IMR-90 (cell line): ENCODE data around the gene CYP1A2. TPM values are rescaled to one million over a fixed set of nuclear protein-coding genes. Genes with fewer than 3 reads are reported as not detected.

Source experiments
- ATAC-seq: fragments of 200-7000 bp; cut with Tn5 transposase; 2 replicates; pipeline ENCODE4 v1.9.1; 2020; ENCODE audit warnings: low read depth, mild to moderate bottlenecking, moderate library complexity
- BruUV-seq: library from RNA; stranded (reverse); fragments of 400-500 nt; replicated peaks from 2 replicates; lab custom pipeline; 2021; lab: Mats Ljungman, UMichigan
- CTCF ChIA-PET: fragments of 300-600 bp; formaldehyde crosslinking; extraction: SDS; loops from one replicate; lab custom pipeline; 2021; ENCODE audit warnings: antibody characterized with exemption; lab: Yijun Ruan, JAX
- POLR2A ChIA-PET: fragments of 300-600 bp; sonication (Branson Sonifier 250); formaldehyde crosslinking; loops from one replicate; lab custom pipeline; 2022; ENCODE audit warnings: antibody characterized with exemption; ENCODE audit not compliant: unreplicated experiment; lab: Charles Lee
- DNase-seq: peaks from one replicate; pipeline ENCODE4 v3.0.0; 2013
- H2AFZ ChIP-seq: replicated peaks from 2 replicates; pipeline ENCODE3; 2013; ENCODE audit warnings: low read length, mild to moderate bottlenecking; ENCODE audit not compliant: poor library complexity
- H2AK5ac ChIP-seq: 2 replicates; pipeline ENCODE4 v1.6.1; 2013; ENCODE audit warnings: low read depth, low read length, inconsistent platforms
- H2AK9ac ChIP-seq: replicated peaks from 2 replicates; pipeline ENCODE3; 2013; ENCODE audit warnings: mild to moderate bottlenecking, low read depth, low read length, moderate library complexity; ENCODE audit not compliant: poor library complexity
- H2BK120ac ChIP-seq: 2 replicates; pipeline ENCODE4 v1.6.1; 2013; ENCODE audit warnings: low read depth, low read length, inconsistent platforms
- H2BK15ac ChIP-seq: 3 replicates; pipeline ENCODE4 v1.6.1; 2013; ENCODE audit warnings: low read depth, low read length, inconsistent platforms
- H2BK20ac ChIP-seq: 2 replicates; pipeline ENCODE4 v1.6.1; 2013; ENCODE audit warnings: low read depth, mild to moderate bottlenecking, inconsistent platforms, low read length, moderate library complexity
- H2BK5ac ChIP-seq: 2 replicates; pipeline ENCODE4 v1.6.1; 2013; ENCODE audit warnings: mild to moderate bottlenecking, low read depth, low read length, inconsistent platforms; ENCODE audit not compliant: poor library complexity, severe bottlenecking
- H3K14ac ChIP-seq: replicated peaks from 2 replicates; pipeline ENCODE4 v1.6.1; 2013; ENCODE audit warnings: low read depth, low read length, inconsistent platforms
- H3K18ac ChIP-seq: 2 replicates; pipeline ENCODE4 v1.6.1; 2013; ENCODE audit warnings: low read depth, low read length, control low read depth
- H3K23ac ChIP-seq: 2 replicates; pipeline ENCODE4 v1.6.1; 2013; ENCODE audit warnings: low read depth, low read length, inconsistent platforms
- H3K27ac ChIP-seq: 2 replicates; pipeline ENCODE4 v1.5.1; 2013; ENCODE audit warnings: mild to moderate bottlenecking, control low read depth, low read length; ENCODE audit not compliant: insufficient read depth
- H3K27me3 ChIP-seq: 2 replicates; pipeline ENCODE4 v1.6.1; 2013; ENCODE audit warnings: low read length; ENCODE audit not compliant: control insufficient read depth, insufficient read depth
- H3K36me3 ChIP-seq: 2 replicates; pipeline ENCODE4 v1.6.1; 2013; ENCODE audit warnings: low read length, mixed read lengths; ENCODE audit not compliant: control insufficient read depth, insufficient read depth
- H3K4ac ChIP-seq: 2 replicates; pipeline ENCODE4 v1.6.1; 2013; ENCODE audit warnings: low read depth, low read length, inconsistent platforms
- H3K4me1 ChIP-seq: 2 replicates; pipeline ENCODE4 v1.6.1; 2013; ENCODE audit warnings: low read length, mixed read lengths; ENCODE audit not compliant: control insufficient read depth, insufficient read depth
- H3K4me2 ChIP-seq: 2 replicates; pipeline ENCODE4 v1.6.1; 2013; ENCODE audit warnings: low read depth, mild to moderate bottlenecking, control low read depth, low read length, moderate library complexity
- H3K4me3 ChIP-seq: 2 replicates; pipeline ENCODE4 v1.5.1; 2013; ENCODE audit warnings: low read depth, mild to moderate bottlenecking, control low read depth, low read length, moderate library complexity; ENCODE audit not compliant: insufficient read depth
- H3K56ac ChIP-seq: 2 replicates; pipeline ENCODE4 v1.6.1; 2013; ENCODE audit warnings: low read length, inconsistent platforms; ENCODE audit not compliant: insufficient read depth; ENCODE audit errors: extremely low read depth
- H3K79me1 ChIP-seq, 2 experiments: 2 replicates each; pipeline ENCODE4 v1.6.1; 2013; ENCODE audit warnings: low read length in 2 of 2, inconsistent platforms in 1 of 2, low read depth in 1 of 2
- H3K9ac ChIP-seq: 2 replicates; pipeline ENCODE4 v1.6.1; 2013; ENCODE audit warnings: low read depth, low read length, control low read depth
- H3K9me1 ChIP-seq: 2 replicates; pipeline ENCODE4 v1.6.1; 2013; ENCODE audit warnings: low read length, inconsistent platforms; ENCODE audit not compliant: insufficient read depth
- H3K9me3 ChIP-seq: 2 replicates; pipeline ENCODE4 v1.6.1; 2013; ENCODE audit warnings: low read length; ENCODE audit not compliant: control insufficient read depth, insufficient read depth
- H4K20me1 ChIP-seq: 2 replicates; pipeline ENCODE4 v1.6.1; 2013; ENCODE audit warnings: low read length, inconsistent platforms; ENCODE audit not compliant: insufficient read depth
- H4K5ac ChIP-seq: 2 replicates; pipeline ENCODE4 v1.6.1; 2013; ENCODE audit warnings: mild to moderate bottlenecking, low read depth, low read length, control low read depth
- H4K8ac ChIP-seq, 2 experiments: 2 replicates each; pipeline ENCODE4 v1.6.1; 2013; ENCODE audit warnings: low read depth in 2 of 2, low read length in 2 of 2, control low read depth in 1 of 2, inconsistent platforms in 1 of 2
- H4K91ac ChIP-seq: 2 replicates; pipeline ENCODE4 v1.6.1; 2013; ENCODE audit warnings: low read depth, low read length, inconsistent platforms; ENCODE audit not compliant: insufficient read depth
- CHD1 ChIP-seq: IDR thresholded peaks from 2 replicates; pipeline ENCODE4 v1.6.1; 2012; ENCODE audit warnings: low read depth, low read length, improper control_type of control experiment
- FOS ChIP-seq: fragments of 150-350 bp; IDR thresholded peaks from 2 replicates; pipeline ENCODE4 v1.6.1; 2016; ENCODE audit warnings: low read depth, low read length
- POLR2A ChIP-seq: IDR thresholded peaks from 2 replicates; pipeline ENCODE4 v1.6.1; 2012; ENCODE audit warnings: mild to moderate bottlenecking, low read depth, low read length
- WGBS, 2 experiments: methylation state at CpG; one replicate each; pipeline versions ENCODE4 v1.1.5 to v1.1.7; 2013; ENCODE audit warnings: missing lambda C conversion rate in 2 of 2; ENCODE audit not compliant: insufficient read length in 1 of 2; ENCODE audit errors: extremely low coverage in 2 of 2; 5-methylcytosine and 5-hydroxymethylcytosine counted together
- dilution Hi-C: fragments of 300-500 bp; cut with HindIII; formaldehyde crosslinking; loops from one replicate; pipeline ENCODE4 v1.14.3; 2018; ENCODE audit warnings: low sequenced_read_pairs; ENCODE audit not compliant: unreplicated experiment
- in situ Hi-C: fragments of 300-500 bp; cut with MboI; formaldehyde crosslinking; loops from 3 replicates; pipeline ENCODE4 v1.14.3; 2019; ENCODE audit warnings: low sequenced_read_pairs, inconsistent platforms, mixed read lengths
- intact Hi-C: fragments of 100-400 bp; cut with micrococcal nuclease; formaldehyde crosslinking; loops from 2 replicates; pipeline ENCODE4 v1.10.0; 2022
- polyA plus RNA-seq, 3 experiments: library from polyadenylated mRNA; depleted of rRNA; stranded (reverse); fragments of >200 nt; gene quantifications; 2 replicates each; pipeline ENCODE4 v1.2.3, GENCODE V29; 2012; ENCODE audit warnings: low replicate concordance in 1 of 3
- total RNA-seq: library from RNA; depleted of rRNA; stranded (reverse); fragments of >200 nt; gene quantifications from 2 replicates; pipeline ENCODE4 v1.2.3, GENCODE V29; 2012

CYP1A2 gene
- total and polyA plus RNA-seq, 2 of the 4 experiments (the other 2 are of a cell fraction) = not detected

GRCh38 chr15:74802290-74802689 lies 53.6 kb downstream of the CYP1A2 start:
- H2AFZ ChIP-seq = peak overlapping the region; percentile 39
- intact Hi-C loops (no loop called here), dilution Hi-C loops (no loop called here), in situ Hi-C loops (no loop called here)
- H3K18ac ChIP-seq = no peak overlapping the region
- WGBS, 2 experiments = 96% methylated on average over 16 of the region's 20 CpGs; no CpG with 5 or more reads in 1 of the 2 experiments
- no peak overlapping the region for H3K4me2 ChIP-seq
- H3K79me1 ChIP-seq = peaks cover 3 to 37% of the 10 kb centered on the region in 2 experiments; a peak in 3 of 4 replicates
- no peak overlapping the region for H3K9ac ChIP-seq
- no peak overlapping the region for H3K14ac ChIP-seq
- H3K36me3 ChIP-seq = peaks cover 44% of the 10 kb centered on the region
- no peak overlapping the region for H3K56ac ChIP-seq
- H4K20me1 ChIP-seq = peaks cover 32% of the 10 kb centered on the region
- no peak overlapping the region for H2BK120ac ChIP-seq
- ATAC-seq (no peak), DNase-seq (no peak)
- BruUV-seq = no TSS peak
- no peak overlapping the region for H4K8ac ChIP-seq
- ChIA-PET POLR2A (no interaction called here), CTCF (interaction anchor here (1.2 kb wide), 1 partner anchor 31 kb away, joined by 3 read pairs; no protein-coding TSS in a partner anchor)
- H4K5ac ChIP-seq = no peak overlapping the region
- no peak overlapping the region for H3K23ac ChIP-seq
- H3K9me3 ChIP-seq = no peaks in the 10 kb centered on the region
- H2BK20ac ChIP-seq = no peak overlapping the region
- H3K4me3 ChIP-seq = no peak overlapping the region
- H4K91ac ChIP-seq = no peak overlapping the region
- H3K27ac ChIP-seq = no peak overlapping the region
- no peak overlapping the region for H2BK15ac ChIP-seq
- no peaks in the 10 kb centered on the region for H3K9me1 ChIP-seq
- no peak overlapping the region for H2AK9ac ChIP-seq
- peaks cover 2% of the 10 kb centered on the region; the same call in 1 of the 2 replicates for H3K4me1 ChIP-seq
- H3K4ac ChIP-seq = no peak overlapping the region
- no peaks in the 10 kb centered on the region for H3K27me3 ChIP-seq
- no peak overlapping the region for H2BK5ac ChIP-seq
- TF ChIP-seq POLR2A (no peak), FOS (no peak), CHD1 (no peak)
- H2AK5ac ChIP-seq = no peak overlapping the region
